Activated T-helper 1 cell treated with anti-CD3 and anti-CD28 coated beads, Interleukin-12 subunit alpha, Interleukin-12 subunit beta, Interleukin-2, Interleukin-4 antibody, amounts not matched to agents 30 ng/mL and 10 ng/mL and 1 ng/mL, durations not matched to agents 14 hours and 24 hours and 36 hours (primary cell): ENCODE measurements around the gene FREY1. TPM values are rescaled to one million over a fixed set of nuclear protein-coding genes. Genes with fewer than 3 reads are reported as not detected.

ENCODE experiments used
- DNase-seq: peaks from one replicate; pipeline ENCODE4 v3.0.0; 2021; ENCODE audit warnings: low spot score
- H3K27ac Mint-ChIP-seq: one replicate; pipeline ENCODE4 v1.8.0; 2021; ENCODE audit warnings: mild to moderate bottlenecking, mixed read lengths
- H3K27me3 Mint-ChIP-seq: one replicate; pipeline ENCODE4 v1.8.0; 2022; ENCODE audit warnings: mild to moderate bottlenecking, moderate library complexity, mixed read lengths; ENCODE audit not compliant: insufficient read depth
- H3K36me3 Mint-ChIP-seq: one replicate; pipeline ENCODE4 v1.8.0; 2021; ENCODE audit warnings: low read depth, mixed read lengths
- H3K4me1 Mint-ChIP-seq: one replicate; pipeline ENCODE4 v1.8.0; 2021; ENCODE audit warnings: low read depth, mixed read lengths
- H3K4me3 Mint-ChIP-seq: one replicate; pipeline ENCODE4 v1.8.0; 2021; ENCODE audit warnings: mild to moderate bottlenecking, moderate library complexity, mixed read lengths
- H3K9me3 Mint-ChIP-seq: one replicate; pipeline ENCODE4 v1.8.0; 2021; ENCODE audit warnings: mixed read lengths
- intact Hi-C: fragments of 100-400 bp; cut with micrococcal nuclease; formaldehyde crosslinking; loops from one replicate; pipeline ENCODE4 v1.15.1; 2024
- total RNA-seq: library from RNA; stranded (reverse); gene quantifications from 2 replicates; pipeline ENCODE4 v1.2.3, GENCODE V29; 2022

The FREY1 gene
- total RNA-seq, 1 donor from 2014 or later = 1.9 TPM

DNA sequence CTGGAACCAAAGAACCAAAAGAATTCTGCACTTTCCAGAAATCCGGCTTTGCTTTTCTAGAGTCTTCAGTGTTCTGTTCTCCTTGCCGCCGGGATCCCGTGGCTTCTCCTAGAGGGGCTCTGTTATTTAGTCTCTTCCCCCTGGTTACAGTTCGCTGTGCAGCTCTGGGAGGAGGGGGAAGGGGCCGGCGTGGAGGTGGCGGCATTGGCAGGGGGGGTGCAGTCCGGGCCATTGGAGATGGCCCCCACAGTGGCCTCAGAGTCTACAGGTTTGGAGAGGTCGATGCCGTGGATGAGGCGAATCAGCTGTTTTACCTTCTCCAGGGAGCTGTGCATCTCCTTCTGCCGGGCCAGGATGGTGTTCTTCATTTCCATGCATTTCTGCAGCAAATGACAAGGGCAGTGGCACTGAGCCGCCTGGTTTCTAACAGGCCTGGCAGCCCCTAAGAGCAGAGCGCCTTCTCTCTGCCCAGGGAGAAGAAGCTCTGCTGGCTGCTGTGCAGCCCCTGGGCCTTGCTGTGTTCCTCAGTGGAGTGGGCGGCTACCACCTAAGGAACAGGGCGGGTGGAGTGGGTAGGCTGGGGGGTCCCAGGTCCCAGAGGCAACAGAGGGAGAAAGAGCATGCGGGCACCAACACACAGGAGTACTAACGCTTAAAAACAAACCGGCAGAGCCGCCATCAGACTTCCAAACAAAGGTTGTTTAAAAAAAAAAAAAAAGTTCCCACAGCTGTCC is 26.9 kb upstream of the FREY1 start:
- no peaks in the 10 kb centered on the region for H3K27me3 Mint-ChIP-seq
- no peaks in the 10 kb centered on the region for H3K9me3 Mint-ChIP-seq
- H3K4me3 Mint-ChIP-seq = no peak overlapping the region
- no peak for DNase-seq
- H3K36me3 Mint-ChIP-seq = peaks cover 10% of the 10 kb centered on the region
- H3K4me1 Mint-ChIP-seq = peaks cover 21% of the 10 kb centered on the region
- intact Hi-C loops = no loop called here
- no peak overlapping the region for H3K27ac Mint-ChIP-seq

DNA sequence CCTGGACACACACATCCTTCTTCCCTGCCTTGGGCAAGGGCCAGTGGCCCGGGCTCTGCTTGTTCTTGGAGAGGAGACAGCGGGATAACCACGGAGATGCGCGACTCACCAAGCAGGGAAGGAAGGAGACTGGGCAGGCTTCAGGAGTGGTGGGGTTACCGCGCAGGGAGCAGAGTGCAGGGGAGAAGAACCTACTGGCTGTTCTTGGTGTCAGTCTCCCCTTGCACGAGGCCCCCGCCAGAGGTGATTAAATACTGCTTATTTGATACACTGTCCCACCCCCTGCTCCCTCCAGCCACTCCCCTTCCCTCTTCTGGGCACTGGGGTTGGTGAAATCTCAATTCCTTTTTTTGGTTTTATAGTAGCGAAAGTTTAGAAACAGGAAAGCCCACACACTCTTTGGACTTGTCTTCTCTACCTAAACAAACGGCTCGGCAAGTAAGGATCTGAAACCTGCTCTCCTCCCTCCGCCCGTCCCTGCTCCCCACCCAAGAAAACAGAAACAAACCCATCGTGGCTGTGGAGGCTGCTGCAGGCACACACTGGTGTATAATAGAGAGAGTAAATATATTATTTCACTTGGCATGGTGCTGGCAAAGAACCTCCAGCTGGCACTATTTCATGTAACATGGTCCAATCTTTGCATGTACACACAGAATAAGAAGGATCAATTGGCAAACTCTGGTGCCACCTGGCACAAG is 26.2 kb upstream of the FREY1 start:
- H3K9me3 Mint-ChIP-seq = no peaks in the 10 kb centered on the region
- no peak overlapping the region for H3K27ac Mint-ChIP-seq

DNA sequence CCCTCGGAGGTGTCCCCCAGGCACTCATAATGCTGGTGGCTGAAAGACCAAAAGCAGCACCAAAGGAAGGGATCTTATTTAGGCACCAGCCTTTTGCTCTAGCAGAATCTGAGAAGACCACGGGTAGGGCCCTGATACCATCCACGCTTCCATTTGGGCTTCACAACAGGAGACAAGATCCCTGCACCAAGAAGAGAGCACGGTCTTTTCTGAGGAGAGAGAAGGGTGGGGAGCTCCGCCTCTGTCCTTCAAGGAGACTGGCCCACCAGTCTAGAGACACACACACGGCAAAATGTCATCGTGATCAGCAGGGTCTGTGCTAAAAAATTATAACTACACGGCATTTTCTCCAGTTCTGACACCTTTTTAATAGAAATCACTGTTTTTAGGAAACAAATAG is 25.1 kb upstream of the FREY1 start:
- DNase-seq = no peak
- Mint-ChIP-seq H3K27me3 (no peaks in the 10 kb centered on the region), H3K9me3 (no peaks in the 10 kb centered on the region), H3K36me3 (peaks cover 10% of the 10 kb centered on the region), H3K4me3 (no peak overlapping the region), H3K4me1 (peaks cover 21% of the 10 kb centered on the region), H3K27ac (no peak overlapping the region)
- intact Hi-C loops = no loop called here

More for the DNA sequence above, 26.2 kb upstream of the FREY1 start:
- Mint-ChIP-seq H3K4me3 (no peak overlapping the region), H3K4me1 (peaks cover 21% of the 10 kb centered on the region), H3K27me3 (no peaks in the 10 kb centered on the region), H3K36me3 (peaks cover 10% of the 10 kb centered on the region)
- intact Hi-C loops = no loop called here
- no peak for DNase-seq

DNA sequence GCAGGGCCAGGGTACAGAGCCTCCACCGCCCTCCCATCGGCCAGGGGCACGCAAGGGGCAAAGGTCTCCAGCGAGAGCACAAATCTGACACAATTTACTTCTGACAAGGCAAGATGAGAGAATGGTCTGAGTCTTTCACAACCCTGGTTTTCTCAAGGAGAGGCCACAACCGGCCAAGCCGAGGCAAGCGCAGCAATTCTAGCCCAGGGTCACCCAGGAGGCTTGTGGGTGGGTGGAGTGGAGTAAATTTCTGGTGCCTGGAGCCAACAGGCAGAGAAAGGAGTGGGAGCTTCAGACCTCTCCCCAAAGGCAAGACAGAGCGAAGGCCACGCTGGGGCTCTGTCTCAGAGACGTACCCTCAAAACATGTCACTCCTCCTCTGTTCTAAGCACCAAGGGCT is 24.7 kb upstream of the FREY1 start:
- DNase-seq = no peak
- H3K27me3 Mint-ChIP-seq = no peaks in the 10 kb centered on the region
- no peak overlapping the region for H3K27ac Mint-ChIP-seq
- intact Hi-C loops = no loop called here
- no peaks in the 10 kb centered on the region for H3K9me3 Mint-ChIP-seq
- peaks cover 10% of the 10 kb centered on the region for H3K36me3 Mint-ChIP-seq
- no peak overlapping the region for H3K4me3 Mint-ChIP-seq
- peaks cover 21% of the 10 kb centered on the region for H3K4me1 Mint-ChIP-seq

DNA sequence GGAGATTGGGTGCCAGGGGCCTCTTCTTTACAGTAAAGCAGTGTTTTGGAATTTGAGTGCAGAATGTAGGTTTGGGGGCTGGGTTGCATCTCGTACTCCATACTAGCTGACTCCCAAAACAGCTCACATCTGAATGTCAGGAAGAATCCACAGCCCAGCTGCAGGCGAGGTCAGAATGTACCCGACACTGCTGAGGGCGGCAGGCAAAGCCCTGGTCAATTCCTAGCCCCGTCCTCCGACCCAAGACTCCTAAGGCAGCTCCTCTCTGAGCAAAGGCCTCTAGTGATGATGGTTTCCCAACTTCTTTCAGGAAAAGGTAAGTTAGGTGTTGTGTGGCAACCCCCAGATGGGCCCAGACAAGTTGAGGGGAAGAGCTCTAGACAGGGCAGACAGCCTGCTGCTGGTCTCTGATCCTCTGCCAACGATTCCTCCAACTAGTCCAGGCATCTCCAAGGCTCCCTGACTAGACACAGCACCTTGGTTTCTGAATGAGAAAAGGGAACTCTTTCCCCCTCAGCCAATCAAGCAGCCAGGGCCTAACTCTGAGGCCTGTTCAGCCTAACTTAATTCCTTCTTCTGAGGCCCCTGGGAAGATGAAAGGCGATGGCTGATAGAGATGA is 24.0 kb upstream of the FREY1 start:
- intact Hi-C loops = no loop called here
- Mint-ChIP-seq H3K9me3 (no peaks in the 10 kb centered on the region), H3K36me3 (peaks cover 9% of the 10 kb centered on the region), H3K27ac (no peak overlapping the region), H3K4me3 (no peak overlapping the region), H3K4me1 (peaks cover 21% of the 10 kb centered on the region), H3K27me3 (no peaks in the 10 kb centered on the region)
- no peak for DNase-seq

DNA sequence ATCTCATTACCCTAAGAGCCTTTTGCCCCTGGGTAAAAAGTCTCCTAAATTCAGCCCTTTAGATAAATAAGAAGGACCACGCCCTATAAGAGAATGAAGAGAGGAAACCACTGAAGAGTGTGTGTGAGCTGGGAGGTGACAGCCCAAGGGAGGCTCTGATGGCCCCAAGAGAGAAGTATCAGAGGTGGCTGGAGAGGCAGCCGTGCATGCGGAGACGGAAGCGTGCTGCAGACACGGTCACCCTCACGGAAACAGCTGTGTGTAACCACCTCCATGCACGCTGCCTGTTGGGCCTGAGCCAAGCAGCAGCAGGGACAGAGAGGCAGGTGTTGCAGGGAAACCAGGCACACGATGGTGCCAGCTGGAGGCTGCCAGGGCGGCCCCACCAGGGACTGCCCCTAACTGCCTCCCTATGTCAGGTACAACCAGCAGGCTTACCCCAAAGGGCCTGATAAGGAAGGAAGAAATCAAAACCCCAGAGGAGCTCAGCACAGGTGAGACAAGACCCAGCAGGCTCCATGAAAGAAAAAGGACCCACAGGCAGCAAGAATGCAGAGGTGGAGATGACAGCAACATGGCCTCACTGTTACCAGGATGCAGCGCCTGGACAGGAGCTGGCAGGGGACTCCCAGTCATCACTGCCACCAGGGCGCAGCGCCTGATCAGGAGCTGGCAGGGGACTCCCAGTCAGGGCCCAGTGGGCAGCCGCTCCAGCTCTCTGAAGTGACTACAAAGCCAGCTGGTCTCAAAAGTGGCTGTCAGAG is 23.1 kb upstream of the FREY1 start:
- Mint-ChIP-seq H3K4me3 (peak overlapping the region; percentile 29), H3K9me3 (no peaks in the 10 kb centered on the region), H3K4me1 (peaks cover 21% of the 10 kb centered on the region), H3K36me3 (peaks cover 9% of the 10 kb centered on the region), H3K27ac (peak overlapping the region; percentile 51), H3K27me3 (no peaks in the 10 kb centered on the region)
- intact Hi-C loops = no loop called here
- DNase-seq = no peak

DNA sequence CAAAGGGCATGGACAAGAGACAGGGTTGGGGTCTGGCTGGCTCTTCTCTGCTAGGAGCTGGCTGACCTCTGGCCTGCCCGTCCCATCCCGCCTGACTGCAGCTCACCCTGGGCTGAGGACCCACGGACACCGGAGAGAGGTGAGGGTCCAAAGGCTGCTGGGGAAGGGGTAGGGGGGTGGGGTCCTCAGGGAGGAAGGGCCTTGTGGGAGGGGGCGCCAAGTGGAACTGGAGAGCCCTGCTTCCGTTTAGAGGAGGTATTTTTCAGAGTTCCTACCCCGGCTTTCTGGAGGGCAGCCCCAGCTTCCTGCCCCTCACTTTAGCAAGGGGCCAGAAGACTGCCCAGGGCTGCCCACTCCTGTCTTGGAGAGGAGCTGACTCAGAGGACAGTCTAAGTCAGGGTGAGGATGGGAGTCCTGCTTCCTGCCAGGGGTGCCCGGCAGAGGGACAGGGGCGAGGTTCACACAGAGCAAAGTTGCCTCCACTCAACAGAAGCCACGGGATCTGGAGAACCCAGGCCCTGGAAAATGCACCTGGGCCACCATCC is 22.5 kb upstream of the FREY1 start:
- DNase-seq = no peak
- peaks cover 9% of the 10 kb centered on the region for H3K36me3 Mint-ChIP-seq
- H3K4me1 Mint-ChIP-seq = peaks cover 21% of the 10 kb centered on the region
- intact Hi-C loops = no loop called here
- peak overlapping the region; percentile 5 for H3K4me3 Mint-ChIP-seq
- H3K27ac Mint-ChIP-seq = peak overlapping the region; percentile 51
- peaks cover 6% of the 10 kb centered on the region for H3K27me3 Mint-ChIP-seq
- H3K9me3 Mint-ChIP-seq = no peaks in the 10 kb centered on the region

DNA sequence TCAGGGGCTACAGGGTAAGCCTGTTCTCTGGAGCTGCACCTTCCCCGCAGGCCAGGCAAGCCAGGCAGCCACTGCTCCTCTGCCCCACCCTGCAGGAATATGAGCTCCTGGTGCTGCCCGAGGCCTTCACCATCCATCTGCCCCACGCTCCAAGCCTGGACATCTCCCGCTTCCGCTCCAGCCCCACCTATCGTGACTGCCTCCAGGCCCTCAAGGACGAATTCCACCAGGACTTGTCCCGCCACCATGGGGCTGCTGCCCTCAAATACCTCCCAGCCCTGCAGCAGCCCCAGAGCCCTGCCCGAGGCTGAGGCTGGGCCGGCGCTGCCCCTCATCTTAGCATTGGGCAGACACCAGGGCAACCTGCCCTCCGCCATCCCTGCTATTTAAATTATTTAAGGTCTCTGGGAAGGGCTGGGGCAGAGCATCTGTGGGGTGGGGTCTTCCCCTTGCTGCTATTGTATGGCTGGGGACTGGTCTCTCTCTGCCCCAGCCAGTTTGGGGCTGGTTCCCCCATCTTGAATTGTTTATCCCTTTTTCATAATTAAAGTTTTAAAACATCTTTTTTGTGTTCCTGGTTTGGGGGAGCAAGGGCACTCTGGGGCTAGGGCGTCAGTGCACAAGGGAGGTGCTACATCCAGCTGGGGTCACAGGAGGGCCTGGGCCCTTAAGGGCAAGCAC is 21.6 kb upstream of the FREY1 start:
- no peaks in the 10 kb centered on the region for H3K9me3 Mint-ChIP-seq
- no peak for DNase-seq
- peaks cover 14% of the 10 kb centered on the region for H3K27me3 Mint-ChIP-seq
- H3K36me3 Mint-ChIP-seq = peaks cover 7% of the 10 kb centered on the region
- no peak overlapping the region for H3K27ac Mint-ChIP-seq
- H3K4me1 Mint-ChIP-seq = peaks cover 21% of the 10 kb centered on the region
- no peak overlapping the region for H3K4me3 Mint-ChIP-seq
- intact Hi-C loops = no loop called here

DNA sequence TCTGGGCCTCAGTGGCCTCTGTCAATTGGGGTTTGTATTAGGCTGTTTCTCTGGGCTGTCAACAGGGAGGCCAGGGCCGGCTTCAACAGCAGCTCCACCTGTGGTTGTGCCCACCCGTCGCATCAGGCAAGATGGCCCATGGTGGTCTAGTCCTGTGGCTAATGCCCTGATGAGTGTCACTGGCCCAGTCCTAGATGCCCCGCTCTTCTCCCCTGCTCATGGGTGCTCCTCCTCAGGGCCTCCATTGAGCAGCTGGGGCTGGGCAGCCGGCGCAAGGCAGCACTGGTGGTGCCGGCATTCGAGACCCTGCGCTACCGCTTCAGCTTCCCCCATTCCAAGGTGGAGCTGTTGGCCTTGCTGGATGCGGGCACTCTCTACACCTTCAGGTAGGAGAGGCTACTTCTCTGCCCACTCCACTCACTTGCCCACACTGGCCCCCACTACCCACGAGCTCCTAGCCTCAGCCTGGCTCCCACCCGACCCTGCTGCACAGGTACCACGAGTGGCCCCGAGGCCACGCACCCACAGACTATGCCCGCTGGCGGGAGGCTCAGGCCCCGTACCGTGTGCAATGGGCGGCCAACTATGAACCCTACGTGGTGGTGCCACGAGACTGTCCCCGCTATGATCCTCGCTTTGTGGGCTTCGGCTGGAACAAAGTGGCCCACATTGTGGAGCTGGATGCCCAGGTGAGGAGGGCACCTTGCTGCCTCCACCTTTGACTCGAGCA is 20.8 kb upstream of the FREY1 start:
- intact Hi-C loops = no loop called here
- Mint-ChIP-seq H3K27me3 (peaks cover 19% of the 10 kb centered on the region), H3K9me3 (no peaks in the 10 kb centered on the region), H3K4me3 (no peak overlapping the region), H3K36me3 (peaks cover 7% of the 10 kb centered on the region), H3K4me1 (peaks cover 21% of the 10 kb centered on the region), H3K27ac (no peak overlapping the region)
- no peak for DNase-seq

DNA sequence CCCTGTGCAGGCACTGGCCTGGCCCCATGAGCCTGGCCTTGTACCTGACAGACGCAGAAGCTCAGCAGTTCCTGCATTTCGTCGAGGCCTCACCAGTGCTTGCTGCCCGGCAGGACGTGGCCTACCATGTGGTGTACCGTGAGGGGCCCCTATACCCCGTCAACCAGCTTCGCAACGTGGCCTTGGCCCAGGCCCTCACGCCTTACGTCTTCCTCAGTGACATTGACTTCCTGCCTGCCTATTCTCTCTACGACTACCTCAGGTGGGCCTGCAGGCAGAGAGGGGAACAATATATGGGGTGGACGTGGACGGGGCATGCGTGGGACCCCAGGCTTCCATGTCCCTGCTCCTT is 20.2 kb upstream of the FREY1 start:
- intact Hi-C loops = no loop called here
- Mint-ChIP-seq H3K36me3 (peaks cover 5% of the 10 kb centered on the region), H3K9me3 (no peaks in the 10 kb centered on the region), H3K4me1 (peaks cover 21% of the 10 kb centered on the region), H3K27ac (no peak overlapping the region), H3K27me3 (peaks cover 19% of the 10 kb centered on the region), H3K4me3 (no peak overlapping the region)
- no peak for DNase-seq

DNA sequence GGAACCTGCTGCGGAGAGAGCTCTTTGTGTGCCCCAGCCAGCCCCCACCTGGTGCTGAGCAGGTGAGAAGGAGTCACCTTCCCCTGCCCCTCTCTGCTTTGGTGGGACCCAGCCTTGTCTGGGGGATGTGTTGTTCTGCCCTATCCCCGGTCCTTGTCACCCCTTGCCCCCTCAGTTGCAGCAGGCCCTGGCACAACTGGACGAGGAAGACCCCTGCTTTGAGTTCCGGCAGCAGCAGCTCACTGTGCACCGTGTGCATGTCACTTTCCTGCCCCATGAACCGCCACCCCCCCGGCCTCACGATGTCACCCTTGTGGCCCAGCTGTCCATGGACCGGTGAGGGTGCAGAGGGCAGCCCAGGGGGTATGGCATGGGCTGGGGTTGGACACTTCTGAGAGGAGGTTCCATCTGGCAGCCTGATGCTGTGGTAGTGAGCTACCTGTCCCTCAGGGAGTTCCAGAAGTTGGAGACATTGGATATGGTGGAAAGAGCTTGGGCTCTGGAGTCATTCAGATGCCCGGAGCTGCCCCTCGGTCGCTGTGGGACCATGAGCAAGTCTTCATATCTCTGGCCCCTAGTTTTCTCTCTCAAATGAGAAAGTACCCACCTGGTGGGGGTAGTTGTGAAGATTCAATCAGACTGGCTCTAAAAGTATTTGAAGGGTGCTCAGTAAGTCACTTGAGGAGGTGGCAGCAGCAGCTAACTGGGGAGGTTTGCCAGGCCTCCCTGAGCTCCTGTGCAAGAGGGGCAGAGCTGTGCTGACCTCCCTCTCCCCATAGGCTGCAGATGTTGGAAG is 19.7 kb upstream of the FREY1 start:
- no peaks in the 10 kb centered on the region for H3K9me3 Mint-ChIP-seq
- no peak for DNase-seq
- intact Hi-C loops = no loop called here

More for the DNA sequence above, 19.7 kb upstream of the FREY1 start:
- H3K36me3 Mint-ChIP-seq = peaks cover 4% of the 10 kb centered on the region
- H3K27me3 Mint-ChIP-seq = peaks cover 20% of the 10 kb centered on the region
- no peak overlapping the region for H3K27ac Mint-ChIP-seq
- no peak overlapping the region for H3K4me3 Mint-ChIP-seq
- peaks cover 21% of the 10 kb centered on the region for H3K4me1 Mint-ChIP-seq
